Motor neuron (in vitro differentiated cells): ENCODE data around the gene PLVAP. TPM values are rescaled to one million over a fixed set of nuclear protein-coding genes. Genes with fewer than 3 reads are reported as not detected.

ENCODE experiments used
- ATAC-seq, 8 experiments: fragments of 200-7000 bp; cut with Tn5 transposase; replicated peaks in 6 of 8; 2 replicates each; pipeline ENCODE4 v1.8.0; 2021; ENCODE audit warnings: mild to moderate bottlenecking in 8 of 8, moderate library complexity in 8 of 8
- H3K27ac ChIP-seq, 2 donors: fragments of 250-450 bp; sonication (Bioruptor Pico); 2 replicates each; pipeline ENCODE4 v1.9.0; 2021; ENCODE audit warnings: antibody characterized with exemption in 2 of 2, mild to moderate bottlenecking in 2 of 2, moderate library complexity in 1 of 2
- H3K4me1 ChIP-seq, 2 donors: fragments of 250-450 bp; sonication (Bioruptor Pico); replicated peaks in 1 of 2; 2 replicates each; pipeline ENCODE4 v1.6.1; 2021; ENCODE audit warnings: antibody characterized with exemption in 2 of 2, mild to moderate bottlenecking in 2 of 2, moderate library complexity in 1 of 2
- H3K4me3 ChIP-seq, 5 donors: fragments of 250-450 bp; sonication (Bioruptor Pico); 2 replicates each; pipeline ENCODE4 v1.9.0; 2021; ENCODE audit warnings: antibody characterized with exemption in 5 of 5, mild to moderate bottlenecking in 5 of 5, moderate library complexity in 4 of 5
- WGBS, 10 experiments: fragments of 450-650 bp; shearing (Covaris generic); methylation state at CpG; one replicate each; pipeline ENCODE4 v1.0.0; 2022; 5-methylcytosine and 5-hydroxymethylcytosine counted together
- in situ Hi-C, 9 experiments: fragments of 400-800 bp; cut with MboI; loops; one replicate each; pipeline ENCODE4 v1.15.0; 2021; ENCODE audit warnings: low sequenced_read_pairs in 9 of 9, low pct_unique_long_range_greater_than_20kb in 2 of 9; ENCODE audit not compliant: unreplicated experiment in 9 of 9
- total RNA-seq, 8 experiments: library from RNA; unstranded; fragments of 300-600 nt; gene quantifications; 2 replicates each; pipeline versions ENCODE4 v1.2.3 to v1.2.4, GENCODE V29; 2022

Gene PLVAP
- total RNA-seq, 8 experiments from 2014 or later = 0.05 to 2.5 (median 0.27) TPM; not detected in 1

- Histone ChIP-seq H3K4me3 (no peak overlapping the region), H3K27ac (no peak overlapping the region), H3K4me1 (peaks cover 5 to 8% of the 10 kb centered on the region in 2 donors)
- 40 to 100% (median 84%) methylated on average over 1 to 8 of the region's 20 CpGs; no CpG with 5 or more reads in 6 of the 10 experiments for WGBS, 10 experiments
- ATAC-seq = peak in 2 of 8 experiments; percentile 4 to 6
- in situ Hi-C loops = no loop called here
Measured at GRCh38 chr19:17312189-17313113, 64.7 kb downstream of the PLVAP start.

GRCh38 chr19:17311455-17312188 lies 65.5 kb downstream of the PLVAP start:
- Histone ChIP-seq H3K4me1 (peaks cover 5 to 8% of the 10 kb centered on the region in 2 donors), H3K4me3 (no peak overlapping the region), H3K27ac (no peak overlapping the region)
- in situ Hi-C loops = no loop called here
- 50 to 100% (median 89%) methylated on average over 1 to 8 of the region's 11 CpGs; no CpG with 5 or more reads in 4 of the 10 experiments for WGBS, 10 experiments
- peak in 2 of 8 experiments; percentile 39 to 40 for ATAC-seq

DNA sequence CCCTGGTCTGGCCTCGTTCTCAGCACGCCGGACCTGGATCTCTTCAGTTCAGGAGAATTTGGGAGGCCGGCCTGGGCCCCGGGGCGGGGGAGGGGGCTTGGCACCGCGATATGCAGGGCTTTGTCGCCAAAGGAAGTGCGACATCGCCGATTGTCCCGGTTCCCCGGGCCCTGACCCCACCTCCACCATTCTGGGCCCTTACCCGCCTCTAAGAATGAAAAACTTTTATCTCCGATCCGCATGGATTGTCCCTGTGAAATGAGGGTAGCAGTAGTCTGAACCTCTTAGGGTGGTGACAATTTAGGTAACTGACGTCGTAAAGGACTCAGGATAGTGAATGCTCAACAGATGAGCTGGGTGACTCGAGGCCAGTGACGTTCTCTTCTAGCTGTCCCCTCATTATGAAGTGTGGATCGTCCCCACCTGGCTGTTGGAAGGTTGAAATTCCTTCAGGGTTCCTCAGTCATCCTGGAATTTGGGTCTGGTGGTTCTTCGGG lies 67.1 kb downstream of the PLVAP start:
- 0 to 19% (median 0%) methylated on average over 2 to 6 of the region's 23 CpGs; no CpG with 5 or more reads in 3 of the 10 experiments for WGBS, 10 experiments
- Histone ChIP-seq H3K4me3 (peak overlapping the region; percentile 65 to 92 (median 85)), H3K27ac (peak overlapping the region; percentile 64 to 82), H3K4me1 (peaks cover 5 to 8% of the 10 kb centered on the region in 2 donors)
- peak in 1 of 8 experiments; percentile 1 for ATAC-seq
- in situ Hi-C loops = no loop called here

DNA sequence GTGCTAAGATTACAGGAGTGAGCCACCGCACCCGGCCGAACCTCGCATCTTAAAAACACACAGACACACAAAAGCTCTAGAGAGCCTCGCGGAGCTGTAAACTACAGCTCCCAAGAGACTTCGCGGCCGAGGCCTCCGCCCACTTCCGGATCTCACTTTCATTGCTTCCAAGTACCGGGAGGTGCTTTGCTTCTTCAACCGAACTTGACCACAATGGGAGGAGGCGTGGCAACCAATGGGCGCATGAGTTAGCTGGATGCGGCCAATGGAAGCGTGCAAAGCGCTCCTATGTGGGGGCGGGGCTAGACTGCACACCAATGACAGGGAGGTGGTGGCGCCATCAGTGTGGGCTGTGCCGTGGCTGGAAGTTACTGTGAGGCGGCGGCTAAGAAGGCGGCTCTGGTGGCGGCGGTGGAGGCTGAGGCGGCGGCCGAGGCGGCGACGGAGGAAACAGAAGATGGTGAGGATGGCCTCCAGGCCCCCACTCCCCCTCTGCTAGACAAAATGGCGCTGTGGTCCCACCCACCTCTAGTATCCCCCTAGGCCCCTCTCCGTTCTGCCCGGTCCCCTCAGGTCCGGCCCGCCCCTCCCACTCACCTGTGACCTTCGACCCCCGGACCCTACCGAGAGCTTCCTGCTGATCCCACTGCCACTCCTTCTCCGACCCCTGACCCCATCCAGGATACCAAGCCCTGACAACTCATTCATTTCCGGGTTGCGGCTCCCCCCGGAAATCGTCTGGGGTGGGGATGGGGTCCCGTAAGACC lies 67.8 kb downstream of the PLVAP start, which contains the start of gene DDA1:
Gene DDA1 (plus strand): TSS at position 366 of the 767 bp plus-strand sequence. CDS start 92 bp downstream, at position 458.
- H3K4me3 ChIP-seq = peak within 1 kb of the TSS; percentile 65 to 92 (median 85)
- in situ Hi-C loops = no loop called here
- H3K27ac ChIP-seq = peak within 1 kb of the TSS; percentile 64 to 82
- ATAC-seq = peak; percentile 73 to 85 (median 81)
- WGBS, 10 experiments = 0 to 10% (median 0%) methylated on average over 5 to 10 of the region's 46 CpGs; no CpG with 5 or more reads in 6 of the 10 experiments
- H3K4me1 ChIP-seq = peaks cover 5 to 8% of the 10 kb centered on the region in 2 donors

DNA sequence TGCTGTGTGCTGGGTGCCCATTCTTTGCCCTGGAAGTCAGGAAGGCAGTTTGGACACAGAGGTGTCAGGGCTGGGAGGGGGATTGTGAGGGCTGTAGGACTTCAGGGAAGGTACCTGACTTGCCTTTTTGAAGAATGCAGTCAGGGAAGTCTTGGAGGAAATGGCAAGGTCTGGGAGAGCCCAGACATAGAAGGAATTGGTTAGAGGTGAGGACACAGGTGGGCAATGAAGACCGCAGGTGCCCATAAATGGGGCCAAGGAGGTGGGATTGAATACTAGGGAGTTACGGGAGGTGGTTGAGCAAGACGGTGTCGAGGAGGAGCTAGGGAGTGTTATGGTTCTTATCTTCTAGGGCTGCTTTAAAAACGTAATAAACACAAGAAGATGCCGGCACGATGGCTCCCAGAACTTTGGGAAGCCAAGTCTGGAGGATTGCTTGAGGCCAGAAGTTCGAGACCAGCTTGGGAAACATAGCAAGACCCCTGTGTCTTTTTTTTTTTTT lies 69.2 kb downstream of the PLVAP start:
- in situ Hi-C loops = no loop called here
- WGBS, 10 experiments = 67 to 95% (median 86%) methylated on average over 1 to 8 of the region's 8 CpGs; no CpG with 5 or more reads in 2 of the 10 experiments
- Histone ChIP-seq H3K4me1 (peaks cover 8 to 11% of the 10 kb centered on the region in 2 donors), H3K27ac (no peak overlapping the region), H3K4me3 (no peak overlapping the region)
- ATAC-seq = no peak

DNA sequence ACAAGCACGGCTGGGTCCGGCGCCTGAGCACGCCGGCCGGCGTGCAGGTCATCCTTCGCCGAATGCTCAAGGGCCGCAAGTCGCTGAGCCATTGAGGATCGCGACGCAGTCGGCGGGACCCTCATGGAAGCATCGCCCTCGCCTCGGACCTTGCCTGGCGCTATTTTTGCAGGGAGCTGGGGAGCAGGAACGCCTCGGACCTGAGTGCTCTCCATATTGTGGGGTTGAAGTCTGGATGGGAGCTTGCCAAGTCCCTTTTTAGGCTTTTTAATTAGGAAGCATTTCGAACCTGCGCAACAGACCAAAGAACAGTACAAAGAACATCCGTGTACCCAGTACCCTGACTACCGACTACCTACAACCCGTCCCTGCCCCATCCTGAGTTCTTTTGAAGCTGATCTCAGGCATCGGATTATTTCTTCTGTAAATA lies 70.8 kb downstream of the PLVAP start:
- peak overlapping the region; percentile 55 to 82 (median 74) for H3K4me3 ChIP-seq
- ATAC-seq = no peak
- 4 to 33% (median 18%) methylated on average over 1 to 9 of the region's 28 CpGs; no CpG with 5 or more reads in 3 of the 10 experiments for whole genome bisulfite sequencing, 10 experiments
- in situ Hi-C loops = no loop called here
- H3K27ac ChIP-seq = peak overlapping the region; percentile 73 to 77
- peaks cover 8 to 11% of the 10 kb centered on the region in 2 donors for H3K4me1 ChIP-seq

DNA sequence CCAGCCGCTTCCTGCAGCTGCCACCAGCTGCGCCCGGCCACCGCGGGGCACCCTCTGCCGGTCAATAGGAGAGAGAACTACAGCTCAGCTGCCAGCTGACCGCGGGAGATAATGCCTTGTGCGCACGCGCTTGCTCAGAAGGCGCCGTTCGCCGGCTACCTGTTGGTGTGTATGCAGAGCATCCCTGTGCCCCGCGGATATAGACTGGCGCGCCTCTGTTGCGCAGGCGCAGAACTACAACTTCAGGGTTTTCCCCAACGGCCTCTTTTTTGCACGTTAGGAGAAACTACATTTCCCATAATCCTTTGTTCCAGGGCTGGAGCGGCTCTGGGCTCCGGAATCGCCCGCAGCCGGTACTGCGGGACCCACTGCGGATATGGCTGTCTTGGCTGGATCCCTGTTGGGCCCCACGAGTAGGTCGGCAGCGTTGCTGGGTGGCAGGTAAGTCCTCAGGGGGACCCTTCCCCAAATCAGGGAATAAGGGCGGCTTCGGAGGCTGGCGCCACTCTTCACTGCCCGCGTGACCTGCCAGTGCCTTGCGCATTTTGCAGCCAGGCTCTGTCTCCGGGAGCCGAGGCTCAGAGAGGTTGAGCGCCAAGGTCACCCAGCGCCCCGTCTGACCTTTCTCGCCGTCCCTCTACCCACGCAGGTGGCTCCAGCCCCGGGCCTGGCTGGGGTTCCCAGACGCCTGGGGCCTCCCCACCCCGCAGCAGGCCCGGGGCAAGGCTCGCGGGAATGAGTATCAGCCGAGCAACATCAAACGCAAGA lies 71.4 kb downstream of the PLVAP start, which contains the start of gene MRPL34:
Gene MRPL34 (plus strand): TSS at position 356 of the 768 bp plus-strand sequence. CDS start 21 bp downstream, at position 377.
- Histone ChIP-seq H3K4me1 (peaks cover 8 to 10% of the 10 kb centered on the region in 2 donors), H3K4me3 (peak within 1 kb of the TSS; percentile 55 to 82 (median 74)), H3K27ac (peak within 1 kb of the TSS; percentile 73 to 77)
- in situ Hi-C loops = no loop called here
- peak; percentile 35 to 74 (median 72) for ATAC-seq
- 0% methylated on average over 2 to 11 of the region's 55 CpGs; no CpG with 5 or more reads in 6 of the 10 experiments for WGBS, 10 experiments

DNA sequence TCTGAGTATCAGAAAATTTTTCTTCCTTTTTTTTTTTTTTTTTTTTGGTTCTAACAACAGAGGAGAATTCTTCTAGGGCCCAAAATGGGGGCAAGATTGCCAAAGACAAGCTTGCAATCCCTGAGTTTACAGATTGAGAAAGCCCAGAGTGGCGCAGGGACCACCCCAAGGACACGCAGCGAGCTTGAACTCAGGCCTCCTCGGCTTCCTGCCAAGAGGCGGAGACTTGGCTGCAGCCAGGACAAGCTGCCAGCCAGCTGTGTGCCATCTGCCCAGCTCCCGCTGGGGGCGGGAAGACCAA lies 72.0 kb downstream of the PLVAP start:
- Histone ChIP-seq H3K4me1 (peaks cover 4 to 5% of the 10 kb centered on the region in 2 donors), H3K4me3 (peak overlapping the region in 2 of 5 donors; percentile 2), H3K27ac (peak overlapping the region in 1 of 2 donors; percentile 42)
- no peak for ATAC-seq
- WGBS, 10 experiments = 0 to 70% (median 12%) methylated on average over 1 to 6 of the region's 7 CpGs; no CpG with 5 or more reads in 6 of the 10 experiments
- in situ Hi-C loops = no loop called here

GRCh38 chr19:17304386-17305215 lies 72.5 kb downstream of the PLVAP start:
- H3K4me1 ChIP-seq = peaks cover 3% of the 10 kb centered on the region in 2 donors
- in situ Hi-C loops = no loop called here
- ATAC-seq = no peak
- no peak overlapping the region for H3K27ac ChIP-seq
- 0 to 100% (median 77%) methylated on average over 1 to 7 of the region's 12 CpGs; no CpG with 5 or more reads in 1 of the 10 experiments for WGBS, 10 experiments
- no peak overlapping the region for H3K4me3 ChIP-seq

- no peak for ATAC-seq
- Histone ChIP-seq H3K4me3 (peak overlapping the region in 1 of 5 donors; percentile 86), H3K4me1 (peaks cover 3% of the 10 kb centered on the region in 2 donors), H3K27ac (no peak overlapping the region)
- WGBS, 10 experiments = 23 to 100% (median 75%) methylated on average over 1 to 8 of the region's 12 CpGs; no CpG with 5 or more reads in 3 of the 10 experiments
- in situ Hi-C loops = no loop called here
Measured at GRCh38 chr19:17303940-17304267, 73.2 kb downstream of the PLVAP start.
